Nucleus accumbens (tissue), 56 donors: ENCODE measurements around the gene SLC22A23.

Experiments
- DNase-seq, 56 donors: peaks; one replicate each; lab custom pipeline; 2025; lab: John Stamatoyannopoulos, UW

The SLC22A23 gene

GRCh38 chr6:3408665-3409064, 48.2 kb downstream of the SLC22A23 start:
- DNase-seq: no peak

- no peak for DNase-seq
Measured at GRCh38 chr6:3407840-3408239, 49.0 kb downstream of the SLC22A23 start.

GRCh38 chr6:3406891-3407809, 49.7 kb downstream of the SLC22A23 start:
- DNase-seq: no peak

- no peak for DNase-seq
Measured at GRCh38 chr6:3406362-3406821, 50.5 kb downstream of the SLC22A23 start.

GRCh38 chr6:3405679-3406078, 51.2 kb downstream of the SLC22A23 start:
- DNase-seq: no peak

- no peak for DNase-seq
Measured at GRCh38 chr6:3405182-3405518, 51.7 kb downstream of the SLC22A23 start.

- no peak for DNase-seq
Measured at GRCh38 chr6:3403238-3404173, 53.3 kb downstream of the SLC22A23 start.

- no peak for DNase-seq
Measured at GRCh38 chr6:3402310-3403237, 54.3 kb downstream of the SLC22A23 start.

- no peak for DNase-seq
Measured at GRCh38 chr6:3400162-3400561, 56.7 kb downstream of the SLC22A23 start.

GRCh38 chr6:3398755-3399696, 57.8 kb downstream of the SLC22A23 start:
- DNase-seq: no peak

- peak in 2 of 56 donors; percentile 30 to 47 for DNase-seq
Measured at GRCh38 chr6:3398165-3398562, 58.7 kb downstream of the SLC22A23 start.

GRCh38 chr6:3397229-3398164, 59.4 kb downstream of the SLC22A23 start:
- DNase-seq: no peak

- DNase-seq: peak in 4 of 56 donors; percentile 18 to 42 (median 34)
Measured at GRCh38 chr6:3396503-3397180, 60.2 kb downstream of the SLC22A23 start.

GRCh38 chr6:3394671-3395070, 62.2 kb downstream of the SLC22A23 start:
- DNase-seq: no peak

- DNase-seq: no peak
Measured at GRCh38 chr6:3393836-3394202, 63.0 kb downstream of the SLC22A23 start.

GRCh38 chr6:3392930-3393835, 63.7 kb downstream of the SLC22A23 start:
- no peak for DNase-seq
